ENCODE data around the gene LCE5A. TPM values are rescaled to one million over a fixed set of nuclear protein-coding genes. Genes with fewer than 3 reads are reported as not detected.

Gene LCE5A
- total RNA-seq, 4 donors from 2014 or later, result not detected

DNA sequence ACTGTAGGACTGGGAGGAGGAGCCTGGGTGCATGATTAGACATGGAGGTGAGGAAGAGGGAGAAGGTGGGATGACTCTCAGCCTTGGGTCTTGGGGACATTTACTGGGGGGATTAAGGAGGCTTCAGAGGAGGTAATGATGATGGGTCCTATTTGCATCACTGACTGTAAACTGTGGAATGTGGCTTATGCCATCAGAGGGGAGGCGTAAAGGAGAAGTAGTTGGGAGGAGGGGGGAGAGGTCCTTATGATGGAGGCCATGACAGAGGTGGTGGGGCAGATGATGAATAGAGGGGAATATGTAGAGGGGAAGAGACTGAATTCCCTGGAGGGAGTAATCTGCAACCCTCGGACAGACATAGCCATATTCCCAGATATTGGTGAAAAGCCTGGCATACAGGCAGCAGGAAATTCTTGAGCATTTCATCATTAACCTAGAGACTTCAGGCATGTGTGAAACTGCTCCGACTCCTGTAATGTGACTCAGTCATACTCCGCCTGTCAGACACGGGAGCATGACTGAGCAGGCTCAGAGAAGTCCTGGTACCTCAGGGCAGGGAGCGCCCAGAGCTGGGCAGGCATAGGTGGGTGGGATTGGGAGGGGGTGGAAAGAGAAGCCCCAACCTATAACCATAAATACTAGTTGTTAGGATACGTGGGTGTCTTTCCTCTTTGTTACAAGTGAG, 8.0 kb upstream of the LCE5A start:
- ATAC-seq (ENCODE audit: low FRiP score), result no peak
- no peak for TF ChIP-seq CTCF (IDR thresholded peaks at IDR 0.05)
- no peak for DNase-seq (ENCODE audit: low spot score)

GRCh38 chr1:152505083-152505482, 5.5 kb upstream of the LCE5A start:
- DNase-seq (ENCODE audit: low spot score) (no peak), ATAC-seq (ENCODE audit: low FRiP score) (no peak)
- no peak for TF ChIP-seq CTCF (IDR thresholded peaks at IDR 0.05)

DNA sequence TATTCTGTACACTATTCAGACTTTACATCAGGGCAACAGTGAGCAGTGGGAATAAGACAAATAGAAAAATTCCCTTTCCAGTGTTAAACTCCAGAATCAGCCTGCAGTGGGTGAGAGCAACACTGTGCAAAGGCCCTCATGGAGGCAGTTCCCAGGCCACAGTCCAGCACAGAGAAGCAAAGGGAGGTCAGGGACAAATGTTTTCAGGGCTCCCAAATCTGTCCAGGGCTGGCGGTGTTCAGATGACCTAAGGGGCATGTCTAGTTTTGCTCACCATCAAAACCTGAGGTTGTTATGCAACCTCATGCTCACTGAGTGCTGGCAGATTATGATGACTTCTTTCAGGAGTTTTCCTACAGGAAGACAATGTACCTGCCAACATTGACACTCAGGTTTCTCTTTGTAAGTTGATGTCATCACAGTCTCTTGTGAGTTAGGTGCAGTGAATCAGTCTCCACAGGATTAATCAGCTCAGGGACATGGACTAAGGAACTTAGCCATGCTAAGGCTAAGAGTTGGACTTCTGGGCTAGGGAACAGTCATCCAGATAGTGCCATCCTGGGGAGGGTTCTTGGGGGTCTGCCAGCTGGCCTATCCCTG, 3.6 kb upstream of the LCE5A start:
- no peak for ATAC-seq (ENCODE audit: low FRiP score)
- no peak for TF ChIP-seq CTCF (IDR thresholded peaks at IDR 0.05)
- DNase-seq (ENCODE audit: low spot score), result no peak

DNA sequence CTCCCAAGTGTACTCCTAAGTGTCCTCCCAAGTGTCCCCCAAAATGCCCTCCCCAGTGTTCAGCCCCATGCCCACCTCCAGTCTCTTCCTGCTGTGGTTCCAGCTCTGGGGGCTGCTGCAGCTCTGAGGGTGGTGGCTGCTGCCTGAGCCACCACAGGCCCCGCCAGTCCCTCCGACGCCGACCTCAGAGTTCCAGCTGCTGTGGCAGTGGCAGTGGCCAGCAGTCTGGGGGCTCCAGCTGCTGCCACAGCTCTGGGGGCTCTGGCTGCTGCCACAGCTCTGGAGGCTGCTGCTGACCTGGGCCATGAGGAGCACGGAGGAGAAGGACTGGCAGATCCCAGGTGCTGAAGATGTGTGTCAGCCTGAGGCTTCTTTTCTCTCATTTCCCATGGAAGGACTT, 993 bp downstream of the LCE5A start:
- DNase-seq (ENCODE audit: low spot score), result no peak
- ATAC-seq (ENCODE audit: low FRiP score), result no peak
- TF ChIP-seq CTCF (IDR thresholded peaks at IDR 0.05), result no peak

DNA sequence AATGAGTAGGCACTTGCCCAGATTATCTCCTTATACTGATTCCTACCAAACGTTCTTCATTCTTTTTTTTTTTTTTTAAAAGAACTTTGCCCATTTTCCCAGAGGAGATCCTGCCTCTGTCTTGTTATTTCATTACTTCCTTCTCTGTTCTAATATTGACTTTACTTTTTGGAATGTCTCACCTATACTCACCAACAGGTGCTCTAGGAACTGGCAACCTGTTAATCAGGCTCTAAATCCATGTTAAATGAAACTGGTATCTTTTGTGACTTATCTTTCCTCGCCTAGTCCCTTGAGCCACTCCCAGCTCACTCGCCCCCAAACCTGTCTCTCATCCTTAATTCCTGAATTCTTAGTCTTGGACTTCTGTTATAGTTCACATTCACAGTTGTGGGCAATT, 2.5 kb downstream of the LCE5A start:
- no peak for DNase-seq (ENCODE audit: low spot score)
- no peak for TF ChIP-seq CTCF (IDR thresholded peaks at IDR 0.05)
- no peak for ATAC-seq (ENCODE audit: low FRiP score)

DNA sequence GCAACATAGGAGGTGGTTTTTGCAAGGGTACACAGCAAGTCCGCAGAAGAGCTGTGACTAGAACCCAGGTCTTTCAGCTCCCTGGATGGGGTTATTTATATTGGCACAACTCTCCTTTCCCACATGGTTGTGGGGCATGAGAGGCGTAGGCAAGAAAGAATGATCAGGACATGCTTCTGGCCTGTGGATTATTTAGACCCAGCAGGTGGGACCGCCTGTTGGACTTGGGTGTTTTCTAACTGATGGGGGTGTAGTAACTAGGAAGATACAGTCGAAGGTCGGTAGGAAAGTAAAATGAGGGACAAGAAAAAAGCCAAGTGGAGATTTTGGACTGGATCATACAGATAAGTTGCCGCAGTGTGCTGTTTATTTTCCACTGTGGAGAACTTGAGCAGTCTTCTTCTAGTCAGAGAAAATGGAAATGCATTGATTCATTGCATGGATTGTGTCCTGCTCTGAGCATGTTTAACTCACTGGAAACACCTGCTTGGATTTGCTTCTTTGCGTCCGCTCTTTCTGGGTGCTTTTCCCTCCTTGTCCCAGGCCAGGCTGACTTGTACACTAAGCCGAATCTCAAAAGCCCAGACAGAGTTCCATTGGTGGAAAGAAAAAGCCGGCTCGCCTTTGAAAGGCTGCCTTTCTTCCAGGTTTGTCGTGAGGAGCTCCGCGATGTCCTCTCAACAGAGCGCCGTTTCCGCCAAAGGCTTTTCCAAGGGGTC, 4.3 kb downstream of the LCE5A start:
- TF ChIP-seq CTCF (IDR thresholded peaks at IDR 0.05), result no peak
- DNase-seq (ENCODE audit: low spot score) (no peak), ATAC-seq (ENCODE audit: low FRiP score) (no peak)

- TF ChIP-seq CTCF (IDR thresholded peaks at IDR 0.05), result no peak
- peak; percentile 43 for ATAC-seq (ENCODE audit: low FRiP score)
- no peak for DNase-seq (ENCODE audit: low spot score)
Measured at GRCh38 chr1:152515434-152515783, 4.8 kb downstream of the LCE5A start.

Data from omental fat pad (tissue), 4 donors.